Gastrocnemius medialis (tissue), 4 donors: ENCODE data around the gene ZC3H18. TPM values are rescaled to one million over a fixed set of nuclear protein-coding genes. Genes with fewer than 3 reads are reported as not detected.

Experiments
- ATAC-seq, 2 donors: fragments of 150-250 bp; one replicate each; pipeline ENCODE4 v1.9.1; 2016
- DNase-seq, 2 donors: peaks; one replicate each; pipeline ENCODE4 v3.0.0-alpha.2; 2019
- H3K27ac ChIP-seq, 4 donors: fragments of 200-600 bp; sonication (generic); 1 replicate in 1 of 4; 2 replicates in 3 of 4; pipeline ENCODE4 v1.5.1; 2016 to 2018; ENCODE audit warnings: mild to moderate bottlenecking in 2 of 4, moderate library complexity in 1 of 4
- H3K27me3 ChIP-seq, 3 donors: fragments of 200-600 bp; sonication (generic) in 2 of 3; 1 replicate in 1 of 3; 2 replicates in 2 of 3; pipeline versions ENCODE4 v1.5.1 to v1.6.0; 2016 to 2019; ENCODE audit warnings: mild to moderate bottlenecking in 1 of 3, moderate library complexity in 1 of 3
- H3K36me3 ChIP-seq, 2 donors: fragments of 200-600 bp; sonication (generic) in 1 of 2; one replicate each; pipeline ENCODE4 v1.5.1; 2017 to 2018
- H3K4me1 ChIP-seq, 2 donors: fragments of 200-600 bp; sonication (generic) in 1 of 2; one replicate each; pipeline ENCODE4 v1.5.1; 2016 to 2017; ENCODE audit warnings: mild to moderate bottlenecking in 2 of 2
- H3K4me3 ChIP-seq, 4 donors: fragments of 200-600 bp; sonication (generic) in 3 of 4; 1 replicate in 1 of 4; 2 replicates in 3 of 4; pipeline ENCODE4 v1.5.1; 2016 to 2019; ENCODE audit warnings: mild to moderate bottlenecking in 2 of 4
- H3K9me3 ChIP-seq, 3 donors: fragments of 200-600 bp; sonication (generic) in 2 of 3; 1 replicate in 1 of 3; 2 replicates in 2 of 3; pipeline ENCODE4 v1.5.1; 2016 to 2019
- CTCF ChIP-seq, 5 experiments: fragments of 450-650 bp in 3 of 5; fragments of 200-600 bp in 2 of 5; sonication (generic) in 2 of 5; IDR thresholded peaks in 4 of 5; conservative IDR thresholded peaks in 1 of 5; 1 replicate in 4 of 5; 2 replicates in 1 of 5; pipeline ENCODE4 v1.5.1; 2016 to 2019; ENCODE audit warnings: antibody characterized with exemption in 5 of 5, mild to moderate bottlenecking in 3 of 5, moderate library complexity in 3 of 5
- POLR2A ChIP-seq, 2 donors: fragments of 450-650 bp; IDR thresholded peaks; one replicate each; pipeline ENCODE4 v1.6.1; 2017; ENCODE audit warnings: antibody characterized with exemption in 2 of 2, mild to moderate bottlenecking in 2 of 2, moderate library complexity in 2 of 2
- in situ Hi-C, 4 donors: fragments of 200-750 bp; cut with MboI; loops; one replicate each; pipeline versions ENCODE4 v1.15.0 to v1.8.0; 2017; ENCODE audit warnings: low sequenced_read_pairs in 4 of 4
- intact Hi-C: fragments of 100-400 bp; cut with DNase I; formaldehyde crosslinking; loops from one replicate; pipeline ENCODE4 v1.15.1; 2023; ENCODE audit warnings: low total_unique reads
- total RNA-seq, 4 donors: library from RNA; depleted of rRNA; stranded (reverse); fragments of >200 nt; gene quantifications; one replicate each; pipeline versions ENCODE4 v1.1.0 to v1.2.3, GENCODE V29; 2016

ZC3H18 gene
- total RNA-seq, 4 donors from 2014 or later, result 10.9 to 20.5 (median 18.4) TPM

GRCh38 chr16:88561485-88562359 lies 8.5 kb upstream of the ZC3H18 start:
- ATAC-seq (peak in 1 of 2 donors; percentile 38), DNase-seq (no peak)
- intact Hi-C loops, result loop anchor here (1.0 kb wide), 1 partner anchor 118 kb away; no protein-coding TSS in a partner anchor
- H3K27ac ChIP-seq, result no peak overlapping the region
- peaks cover 6 to 8% of the 10 kb centered on the region in 2 donors for H3K4me1 ChIP-seq
- in situ Hi-C loops, result loop anchor here in 2 of 4 donors (25.0 kb wide), 2 partner anchors 124 to 799 kb away; partner anchors contain the start of gene KLHDC4 (in 1 of the 2)
- H3K36me3 ChIP-seq, result no peaks in the 10 kb centered on the region
- no peaks in the 10 kb centered on the region for H3K9me3 ChIP-seq
- peak overlapping the region in 3 of 4 donors; percentile 13 to 20 (median 18) for H3K4me3 ChIP-seq
- TF ChIP-seq CTCF (IDR thresholded peaks at IDR 0.05 in 4 of 5, conservative IDR thresholded peaks at IDR 0.05 in 1 of 5) (peak; percentile 17 to 64 (median 50)), POLR2A (IDR thresholded peaks at IDR 0.05) (no peak)
- H3K27me3 ChIP-seq, result peaks cover under 1 to 12% (median 6%) of the 10 kb centered on the region in 3 donors

GRCh38 chr16:88566158-88566557 lies 4.0 kb upstream of the ZC3H18 start:
- DNase-seq (no peak), ATAC-seq (no peak)
- Histone ChIP-seq H3K9me3 (no peaks in the 10 kb centered on the region), H3K36me3 (no peaks in the 10 kb centered on the region), H3K27me3 (no peaks in the 10 kb centered on the region), H3K4me3 (no peak overlapping the region), H3K4me1 (peaks cover 15 to 20% of the 10 kb centered on the region in 2 donors), H3K27ac (no peak overlapping the region)
- in situ Hi-C loops (loop anchor here in 2 of 4 donors (25.0 kb wide), 2 partner anchors 129 to 804 kb away; partner anchors contain the start of gene KLHDC4 (in 1 of the 2)), intact Hi-C loops (no loop called here)
- TF ChIP-seq CTCF (IDR thresholded peaks at IDR 0.05 in 4 of 5, conservative IDR thresholded peaks at IDR 0.05 in 1 of 5) (no peak), POLR2A (IDR thresholded peaks at IDR 0.05) (no peak)

- TF ChIP-seq POLR2A (IDR thresholded peaks at IDR 0.05), result no peak
- peak overlapping the region; percentile 78 to 93 (median 90) for H3K4me3 ChIP-seq
- H3K27me3 ChIP-seq, result no peaks in the 10 kb centered on the region
- no peaks in the 10 kb centered on the region for H3K36me3 ChIP-seq
- H3K27ac ChIP-seq, result peak overlapping the region; percentile 84 to 90 (median 88)
- in situ Hi-C loops (loop anchor here in 2 of 4 donors (25.0 kb wide), 2 partner anchors 132 to 807 kb away; partner anchors contain the start of gene KLHDC4 (in 1 of the 2)), intact Hi-C loops (no loop called here)
- peaks cover 22 to 29% of the 10 kb centered on the region in 2 donors for H3K4me1 ChIP-seq
- H3K9me3 ChIP-seq, result no peaks in the 10 kb centered on the region
- no peak for ATAC-seq
- no peak for DNase-seq
Observed at GRCh38 chr16:88568710-88569613, 1.2 kb upstream of the ZC3H18 start.

- H3K36me3 ChIP-seq, result no peaks in the 10 kb centered on the region
- peak overlapping the region; percentile 78 to 93 (median 90) for H3K4me3 ChIP-seq
- peak overlapping the region; percentile 84 to 90 (median 88) for H3K27ac ChIP-seq
- ATAC-seq, result peak; percentile 20 to 22
- TF ChIP-seq POLR2A (IDR thresholded peaks at IDR 0.05) (no peak), CTCF (IDR thresholded peaks at IDR 0.05 in 4 of 5, conservative IDR thresholded peaks at IDR 0.05 in 1 of 5) (peak in 1 of 5 experiments; percentile 14)
- DNase-seq, result no peak
- H3K27me3 ChIP-seq, result no peaks in the 10 kb centered on the region
- in situ Hi-C loops (loop anchor here in 2 of 4 donors (25.0 kb wide), 2 partner anchors 132 to 807 kb away; partner anchors contain the start of gene KLHDC4 (in 1 of the 2)), intact Hi-C loops (no loop called here)
- peaks cover 22 to 29% of the 10 kb centered on the region in 2 donors for H3K4me1 ChIP-seq
- H3K9me3 ChIP-seq, result no peaks in the 10 kb centered on the region
Observed at GRCh38 chr16:88569614-88569984, 604 bp upstream of the ZC3H18 start.
